GM21786 (cell line): ENCODE data around the gene HDAC5.
"Not testable (repeated sequence)": the region's sequence is repeated elsewhere in the genome, so short reads cannot be mapped to it uniquely, and the experiment has no call there.

Source experiments
- ATAC-seq: cut with Tn5 transposase; IDR thresholded peaks from one replicate; pipeline ENCODE4 v1.9.1; 2021; ENCODE audit not compliant: unreplicated experiment

Gene HDAC5

GRCh38 chr17:44123356-44124117 is at the start of gene HDAC5:
HDAC5 (minus strand) TSS chr17:44123641; CDS start chr17:44117515, 6,126 bp downstream.
- peak; percentile 84 for ATAC-seq

GRCh38 chr17:44171931-44172455 is 48.6 kb upstream of the HDAC5 start:
- no peak for ATAC-seq

- no peak for ATAC-seq
Measured at GRCh38 chr17:44170499-44171201, 47.2 kb upstream of the HDAC5 start, which contains the start of gene ASB16. ASB16 (plus strand) TSS chr17:44170704; CDS start chr17:44170790, 86 bp downstream.

GRCh38 chr17:44170135-44170498 is 46.7 kb upstream of the HDAC5 start:
- no peak for ATAC-seq

GRCh38 chr17:44167181-44167861 is 43.9 kb upstream of the HDAC5 start:
- no peak for ATAC-seq

GRCh38 chr17:44164476-44164875 is 41.0 kb upstream of the HDAC5 start:
- ATAC-seq = no peak

GRCh38 chr17:44159519-44160210 is 36.2 kb upstream of the HDAC5 start:
- no peak for ATAC-seq

GRCh38 chr17:44155488-44155887 is 32.0 kb upstream of the HDAC5 start:
- ATAC-seq = no peak

- ATAC-seq = no peak
Measured at GRCh38 chr17:44152875-44153274, 29.4 kb upstream of the HDAC5 start.

GRCh38 chr17:44149750-44150329 is 26.4 kb upstream of the HDAC5 start:
- no peak for ATAC-seq

- ATAC-seq = not testable (repeated sequence)
Measured at GRCh38 chr17:44149066-44149465, 25.6 kb upstream of the HDAC5 start.

- no peak for ATAC-seq
Measured at GRCh38 chr17:44147812-44148211, 24.4 kb upstream of the HDAC5 start.

GRCh38 chr17:44146375-44147346 is 23.2 kb upstream of the HDAC5 start:
- no peak for ATAC-seq

GRCh38 chr17:44144966-44145739 is 21.7 kb upstream of the HDAC5 start:
- no peak for ATAC-seq

GRCh38 chr17:44143921-44144320 is 20.5 kb upstream of the HDAC5 start:
- ATAC-seq = not testable (repeated sequence)

GRCh38 chr17:44137891-44138709 is 14.7 kb upstream of the HDAC5 start:
- ATAC-seq = no peak

GRCh38 chr17:44134752-44135568 is 11.5 kb upstream of the HDAC5 start:
- ATAC-seq = no peak
